Measurements from ENCODE around the gene VPS52. TPM values are rescaled to one million over a fixed set of nuclear protein-coding genes. Genes with fewer than 3 reads are reported as not detected.

The VPS52 gene
- total and polyA plus RNA-seq, 9 of the 15 experiments (the other 6 are each of a cell fraction or from before 2014, with no cell fraction given), result 24.4 to 103 (median 40.2) TPM

DNA sequence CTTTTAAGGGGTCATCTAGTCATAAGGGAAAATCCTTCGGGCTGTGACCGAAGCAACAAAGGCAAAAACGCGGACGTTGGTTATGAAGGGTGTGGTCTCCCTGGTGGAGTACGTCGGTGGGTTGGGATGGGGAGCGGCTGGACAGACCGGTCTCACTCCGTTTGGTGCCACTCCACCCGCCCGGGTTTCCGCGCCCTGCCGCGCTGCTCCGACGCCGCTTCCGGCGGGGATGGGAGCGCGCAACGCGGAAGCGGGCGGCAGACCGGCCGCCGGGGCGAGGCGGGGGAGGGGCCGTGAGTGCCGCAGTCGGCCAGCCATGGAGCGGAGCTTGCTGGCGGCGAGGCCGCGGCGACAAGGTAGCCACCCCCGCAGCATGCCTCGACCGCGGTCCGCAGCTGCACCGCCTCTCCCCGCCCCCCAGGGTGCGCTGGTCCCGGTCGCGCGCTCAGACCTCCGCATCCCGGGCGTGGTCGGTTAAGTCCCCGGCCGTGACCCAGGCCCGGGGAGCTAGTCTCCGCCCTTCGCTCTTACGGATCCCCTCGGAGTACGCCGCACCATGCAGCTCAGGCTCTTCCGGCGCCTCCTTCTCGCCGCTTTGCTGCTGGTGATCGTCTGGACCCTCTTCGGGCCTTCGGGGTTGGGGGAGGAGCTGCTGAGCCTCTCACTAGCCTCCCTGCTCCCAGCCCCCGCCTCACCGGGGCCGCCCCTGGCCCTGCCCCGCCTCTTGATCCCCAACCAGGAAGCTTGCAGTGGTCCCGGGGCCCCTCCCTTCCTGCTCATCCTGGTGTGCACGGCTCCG, 5.4 kb upstream of the VPS52 start, which contains the start of gene B3GALT4 (continued):
- TF ChIP-seq ZNF699 (CRISPR knock-in tag; IDR thresholded peaks at IDR 0.05; ENCODE audit: insufficient replicate concordance) (no peak), CCNT2 (IDR thresholded peaks at IDR 0.05; ENCODE audit: borderline replicate concordance, extremely low read depth, insufficient read length, low read depth, low read length) (peak; percentile 100), ZNF280B (CRISPR knock-in tag; IDR thresholded peaks at IDR 0.05) (no peak), GABPB1 (CRISPR knock-in tag; IDR thresholded peaks at IDR 0.05) (peak; percentile 89), ZFP36 (IDR thresholded peaks at IDR 0.05; ENCODE audit: low read depth, low read length, partially characterized antibody) (peak; percentile 4), ARNT (IDR thresholded peaks at IDR 0.05) (no peak), EZH2 (IDR thresholded peaks at IDR 0.05; ENCODE audit: borderline replicate concordance, low read depth, low read length) (no peak), SMARCC2 (IDR thresholded peaks at IDR 0.05; ENCODE audit: low read depth) (no peak), RBM34 (IDR thresholded peaks at IDR 0.05; ENCODE audit: borderline replicate concordance, insufficient read depth, low read length) (no peak), RFX1 (IDR thresholded peaks at IDR 0.05) (no peak), RB1 (IDR thresholded peaks at IDR 0.05; ENCODE audit: low read depth) (peak; percentile 96), POLR3G (IDR thresholded peaks at IDR 0.05; ENCODE audit: extremely low read depth, insufficient read length, insufficient replicate concordance) (no peak), ZNF175 (CRISPR knock-in tag; IDR thresholded peaks at IDR 0.05; ENCODE audit: low read depth) (no peak), GTF2F1 (IDR thresholded peaks at IDR 0.05; ENCODE audit: low read depth, low read length) (no peak), PREB (CRISPR knock-in tag; IDR thresholded peaks at IDR 0.05) (no peak), KDM1A (IDR thresholded peaks at IDR 0.05) (peak in 1 of 2 experiments; percentile 38; a peak in 1 of 4 replicates), ZZZ3 (IDR thresholded peaks at IDR 0.05) (no peak), TBP (optimal IDR thresholded peaks at IDR 0.05; ENCODE audit: low read depth, low read length) (no peak), MIER1 (IDR thresholded peaks at IDR 0.05; ENCODE audit: low read depth) (no peak), MTA1 (IDR thresholded peaks at IDR 0.05; ENCODE audit: borderline replicate concordance) (no peak), NFRKB (IDR thresholded peaks at IDR 0.05; ENCODE audit: low read depth) (no peak), MTF1 (CRISPR knock-in tag; IDR thresholded peaks at IDR 0.05; ENCODE audit: borderline replicate concordance) (no peak), STAT5B (CRISPR knock-in tag; IDR thresholded peaks at IDR 0.05) (no peak), ZC3H4 (CRISPR knock-in tag; IDR thresholded peaks at IDR 0.05; ENCODE audit: borderline replicate concordance) (no peak; the same call in 1 of the 2 replicates), ZNF174 (CRISPR knock-in tag; IDR thresholded peaks at IDR 0.05) (no peak), ZNF12 (CRISPR knock-in tag; IDR thresholded peaks at IDR 0.05) (no peak; the same call in 1 of the 2 replicates)
- TF ChIP-seq, protein P1, sequence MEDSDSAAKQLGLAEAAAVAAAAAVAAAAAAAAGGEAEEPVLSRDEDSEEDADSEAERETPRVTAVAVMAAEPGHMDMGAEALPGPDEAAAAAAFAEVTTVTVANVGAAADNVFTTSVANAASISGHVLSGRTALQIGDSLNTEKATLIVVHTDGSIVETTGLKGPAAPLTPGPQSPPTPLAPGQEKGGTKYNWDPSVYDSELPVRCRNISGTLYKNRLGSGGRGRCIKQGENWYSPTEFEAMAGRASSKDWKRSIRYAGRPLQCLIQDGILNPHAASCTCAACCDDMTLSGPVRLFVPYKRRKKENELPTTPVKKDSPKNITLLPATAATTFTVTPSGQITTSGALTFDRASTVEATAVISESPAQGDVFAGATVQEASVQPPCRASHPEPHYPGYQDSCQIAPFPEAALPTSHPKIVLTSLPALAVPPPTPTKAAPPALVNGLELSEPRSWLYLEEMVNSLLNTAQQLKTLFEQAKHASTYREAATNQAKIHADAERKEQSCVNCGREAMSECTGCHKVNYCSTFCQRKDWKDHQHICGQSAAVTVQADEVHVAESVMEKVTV (CRISPR knock-in tag; IDR thresholded peaks at IDR 0.05), result no peak
